GM21576 (cell line): ENCODE data around the gene DMBT1.

Experiments used
- ATAC-seq: cut with Tn5 transposase; IDR thresholded peaks from one replicate; pipeline ENCODE4 v1.9.1; 2021; ENCODE audit warnings: mild to moderate bottlenecking, moderate library complexity; ENCODE audit not compliant: unreplicated experiment

DMBT1 gene

GRCh38 chr10:122548407-122549085 is 12.0 kb upstream of the DMBT1 start:
- no peak for ATAC-seq

- no peak for ATAC-seq
These were observed 10.9 kb upstream of the DMBT1 start for GRCh38 chr10:122549636-122550035.

GRCh38 chr10:122550427-122550826 is 10.1 kb upstream of the DMBT1 start:
- no peak for ATAC-seq

GRCh38 chr10:122550983-122551382 is 9.6 kb upstream of the DMBT1 start:
- ATAC-seq = no peak

GRCh38 chr10:122551450-122551849 is 9.1 kb upstream of the DMBT1 start:
- ATAC-seq = no peak

- ATAC-seq = no peak
These were observed 7.2 kb upstream of the DMBT1 start for GRCh38 chr10:122553341-122553740.

- no peak for ATAC-seq
These were observed 6.2 kb upstream of the DMBT1 start for GRCh38 chr10:122554131-122555036.

GRCh38 chr10:122555442-122555841 is 5.1 kb upstream of the DMBT1 start:
- no peak for ATAC-seq

GRCh38 chr10:122557516-122557915 is 3.0 kb upstream of the DMBT1 start:
- ATAC-seq = no peak

GRCh38 chr10:122558452-122558851 is 2.1 kb upstream of the DMBT1 start:
- no peak for ATAC-seq

GRCh38 chr10:122559228-122559627 is 1.3 kb upstream of the DMBT1 start:
- ATAC-seq = no peak

- ATAC-seq = no peak
These were observed 658 bp downstream of the DMBT1 start for GRCh38 chr10:122561212-122561611.

- ATAC-seq = no peak
These were observed 1.2 kb downstream of the DMBT1 start for GRCh38 chr10:122561792-122562191.

GRCh38 chr10:122564980-122565379 is 4.4 kb downstream of the DMBT1 start:
- no peak for ATAC-seq

GRCh38 chr10:122565766-122566206 is 5.2 kb downstream of the DMBT1 start:
- ATAC-seq = no peak

GRCh38 chr10:122566632-122567031 is 6.1 kb downstream of the DMBT1 start:
- no peak for ATAC-seq

GRCh38 chr10:122567056-122567660 is 6.6 kb downstream of the DMBT1 start:
- no peak for ATAC-seq

GRCh38 chr10:122568551-122568950 is 8.0 kb downstream of the DMBT1 start:
- ATAC-seq = no peak

- ATAC-seq = no peak
These were observed 10.4 kb downstream of the DMBT1 start for GRCh38 chr10:122570920-122571319.

GRCh38 chr10:122571892-122572291 is 11.3 kb downstream of the DMBT1 start:
- no peak for ATAC-seq

GRCh38 chr10:122575776-122576175 is 15.2 kb downstream of the DMBT1 start:
- no peak for ATAC-seq

- ATAC-seq = no peak
These were observed 15.7 kb downstream of the DMBT1 start for GRCh38 chr10:122576291-122576690.
